B cell (primary cell): Measurements from ENCODE around the gene ING5. TPM values are rescaled to one million over a fixed set of nuclear protein-coding genes. Genes with fewer than 3 reads are reported as not detected.

Experiments used
- ATAC-seq: fragments of 200-7000 bp; cut with Tn5 transposase; one replicate; pipeline ENCODE4 v1.10.0; 2021; ENCODE audit warnings: low read depth, mild to moderate bottlenecking, moderate number of reproducible peaks, moderate library complexity
- CTCF ChIA-PET: fragments of 350-600 bp; sonication (Branson Sonifier 250); formaldehyde crosslinking; loops from one replicate; lab custom pipeline; 2021; ENCODE audit warnings: antibody characterized with exemption, inconsistent platforms; lab: Charles Lee
- POLR2A ChIA-PET: fragments of 350-600 bp; sonication (Branson Sonifier 250); formaldehyde crosslinking; loops from one replicate; lab custom pipeline; 2021; ENCODE audit warnings: antibody characterized with exemption; lab: Charles Lee
- DNase-seq: peaks from one replicate; pipeline ENCODE4 v3.0.0; 2013
- H2AFZ ChIP-seq: 2 replicates; pipeline ENCODE4 v1.6.1; 2012; ENCODE audit warnings: mild to moderate bottlenecking, low read depth, low read length; ENCODE audit not compliant: insufficient read depth, poor library complexity, severe bottlenecking
- H3K27ac ChIP-seq, 2 donors: 1 replicate in 1 of 2; 2 replicates in 1 of 2; pipeline ENCODE4 v1.5.1; 2012 to 2013; ENCODE audit warnings: low read length in 2 of 2, mild to moderate bottlenecking in 2 of 2, moderate library complexity in 1 of 2
- H3K27me3 ChIP-seq, 4 experiments: fragments of 200-600 bp in 1 of 4; sonication (generic) in 1 of 4; replicated peaks in 1 of 4; 1 replicate in 2 of 4; 2 replicates in 2 of 4; pipeline versions ENCODE4 v1.6.1 to v1.7.0; 2013 to 2016; ENCODE audit warnings: low read length in 3 of 4, mild to moderate bottlenecking in 2 of 4, mixed read lengths in 1 of 4, moderate library complexity in 1 of 4; ENCODE audit not compliant: insufficient read depth in 4 of 4, control insufficient read depth in 3 of 4; ENCODE audit errors: control extremely low read depth in 1 of 4
- H3K36me3 ChIP-seq, 2 experiments: replicated peaks in 1 of 2; 1 replicate in 1 of 2; 2 replicates in 1 of 2; pipeline versions ENCODE4 v1.6.1 to v1.7.1; 2013; ENCODE audit warnings: low read length in 1 of 2; ENCODE audit not compliant: insufficient read depth in 2 of 2, control insufficient read depth in 1 of 2; ENCODE audit errors: control extremely low read depth in 1 of 2, extremely low read depth in 1 of 2
- H3K4me1 ChIP-seq, 2 donors: fragments of 200-600 bp in 1 of 2; sonication (generic) in 1 of 2; 1 replicate in 1 of 2; 2 replicates in 1 of 2; pipeline versions ENCODE4 v1.5.1 to v1.6.1; 2013 to 2017; ENCODE audit warnings: low read length in 2 of 2; ENCODE audit not compliant: control insufficient read depth in 2 of 2, insufficient read depth in 2 of 2
- H3K4me2 ChIP-seq: replicated peaks from 2 replicates; pipeline ENCODE3; 2012; ENCODE audit warnings: mild to moderate bottlenecking, low read depth, low read length; ENCODE audit not compliant: poor library complexity, severe bottlenecking
- H3K4me3 ChIP-seq, 5 experiments: fragments of 200-600 bp in 1 of 5; sonication (generic) in 1 of 5; 1 replicate in 3 of 5; 2 replicates in 2 of 5; pipeline versions ENCODE4 v1.5.1 to v1.7.0; 2011 to 2016; ENCODE audit warnings: low read length in 4 of 5, mild to moderate bottlenecking in 4 of 5, low read depth in 2 of 5, control low read depth in 1 of 5, moderate library complexity in 1 of 5; ENCODE audit not compliant: insufficient read depth in 1 of 5; ENCODE audit errors: control extremely low read depth in 1 of 5, extremely low read depth in 1 of 5
- H3K79me2 ChIP-seq: fragments of 200-600 bp; sonication (generic); one replicate; pipeline ENCODE4 v1.6.0; 2016; ENCODE audit warnings: low read length; ENCODE audit not compliant: control insufficient read depth, insufficient read depth
- H3K9ac ChIP-seq: fragments of 200-600 bp; sonication (generic); 2 replicates; pipeline ENCODE4 v1.6.1; 2017; ENCODE audit warnings: mild to moderate bottlenecking, low read length, moderate library complexity
- H3K9me3 ChIP-seq, 3 donors: one replicate each; pipeline versions ENCODE4 v1.6.1 to v1.7.1; 2013; ENCODE audit warnings: low read length in 2 of 3; ENCODE audit not compliant: control insufficient read depth in 2 of 3, insufficient read depth in 1 of 3; ENCODE audit errors: control extremely low read depth in 1 of 3
- H4K20me1 ChIP-seq: 2 replicates; pipeline ENCODE4 v1.6.0; 2012; ENCODE audit warnings: mild to moderate bottlenecking, low read length; ENCODE audit not compliant: insufficient read depth, control insufficient read depth, poor library complexity, severe bottlenecking
- H3K27ac Mint-ChIP-seq: one replicate; pipeline ENCODE4 v1.8.0; 2021; ENCODE audit warnings: mixed read lengths
- H3K27me3 Mint-ChIP-seq: one replicate; pipeline ENCODE4 v1.8.0; 2021; ENCODE audit warnings: mixed read lengths
- H3K4me1 Mint-ChIP-seq: one replicate; pipeline ENCODE4 v1.8.0; 2021; ENCODE audit warnings: mixed read lengths
- H3K4me3 Mint-ChIP-seq: one replicate; pipeline ENCODE4 v1.8.0; 2021; ENCODE audit warnings: mixed read lengths
- H3K9me3 Mint-ChIP-seq: one replicate; pipeline ENCODE4 v1.8.0; 2022; ENCODE audit warnings: mixed read lengths; ENCODE audit not compliant: insufficient read depth
- CTCF ChIP-seq: fragments of 200-600 bp; IDR thresholded peaks from one replicate; pipeline ENCODE4 v1.8.0; 2022; ENCODE audit warnings: antibody characterized with exemption, mild to moderate bottlenecking
- EZH2 ChIP-seq: IDR thresholded peaks from 2 replicates; pipeline ENCODE4 v1.6.1; 2012; ENCODE audit warnings: borderline replicate concordance, low read depth, mild to moderate bottlenecking, moderate library complexity, low read length; ENCODE audit not compliant: insufficient read depth, poor library complexity, severe bottlenecking
- WGBS: methylation state at CpG from one replicate; pipeline ENCODE4 v1.1.5; 2013; ENCODE audit warnings: missing lambda C conversion rate; ENCODE audit not compliant: insufficient coverage; 5-methylcytosine and 5-hydroxymethylcytosine counted together
- intact Hi-C: fragments of 100-400 bp; cut with micrococcal nuclease; formaldehyde crosslinking; loops from one replicate; pipeline ENCODE4 v1.10.0; 2022
- polyA plus RNA-seq: library from polyadenylated mRNA; depleted of rRNA; stranded (reverse); fragments of >200 nt; gene quantifications from 2 replicates; pipeline ENCODE4 v1.2.3, GENCODE V29; 2012
- total RNA-seq, 2 donors: library from RNA; stranded (reverse); fragments of 120-200 nt in 1 of 2; gene quantifications; 1 replicate in 1 of 2; 2 replicates in 1 of 2; pipeline versions ENCODE4 v1.2.3 to v1.2.4, GENCODE V29; 2013 to 2022

ING5 gene
- total and polyA plus RNA-seq, 2 donors (not counting 1 experiment from before 2014, with no cell fraction given), result 70.7 to 82.9 TPM

- ChIA-PET POLR2A (interaction anchor here (0.6 kb wide), 1 partner anchor 65 kb away, joined by 5 read pairs; no protein-coding TSS in a partner anchor), CTCF (no interaction called here)
- Mint-ChIP-seq H3K27me3 (no peaks in the 10 kb centered on the region), H3K9me3 (no peaks in the 10 kb centered on the region), H3K4me1 (peaks cover 9% of the 10 kb centered on the region), H3K27ac (peak overlapping the region; percentile 35), H3K4me3 (peak overlapping the region; percentile 67)
- peaks cover 0 to 12% (median 0%) of the 10 kb centered on the region in 4 experiments for H3K27me3 ChIP-seq
- no peak overlapping the region for H3K27ac ChIP-seq
- H3K4me3 ChIP-seq, result no peak overlapping the region
- peak; percentile 5 for ATAC-seq
- no peak for DNase-seq
- H3K9me3 ChIP-seq, result no peaks in the 10 kb centered on the region
- H2AFZ ChIP-seq, result no peak overlapping the region
- intact Hi-C loops, result no loop called here
- no peaks in the 10 kb centered on the region for H3K36me3 ChIP-seq
- H3K4me1 ChIP-seq, result peaks cover 0 to 15% of the 10 kb centered on the region in 2 donors
- WGBS, result 95% methylated on average over 35 of the region's 38 CpGs
- H3K9ac ChIP-seq, result no peak overlapping the region
- H3K79me2 ChIP-seq, result no peaks in the 10 kb centered on the region
- TF ChIP-seq CTCF, result no peak
- TF ChIP-seq EZH2, result no peak
- no peaks in the 10 kb centered on the region for H4K20me1 ChIP-seq
- no peak overlapping the region for H3K4me2 ChIP-seq
Measured at GRCh38 chr2:241771286-241772062, 69.6 kb downstream of the ING5 start.

GRCh38 chr2:241772063-241772499 lies 70.2 kb downstream of the ING5 start:
- CTCF ChIA-PET, result no interaction called here

More at GRCh38 chr2:241772063-241772499, 70.2 kb downstream of the ING5 start:
- intact Hi-C loops, result no loop called here
- H3K4me2 ChIP-seq, result no peak overlapping the region
- POLR2A ChIA-PET, result no interaction called here
- no peak for TF ChIP-seq EZH2
- ATAC-seq, result peak; percentile 21
- H3K4me1 ChIP-seq, result peaks cover 0 to 15% of the 10 kb centered on the region in 2 donors
- peak; percentile 66 for DNase-seq
- H4K20me1 ChIP-seq, result no peaks in the 10 kb centered on the region
- Mint-ChIP-seq H3K9me3 (no peaks in the 10 kb centered on the region), H3K27me3 (peaks cover 2% of the 10 kb centered on the region), H3K27ac (peak overlapping the region; percentile 35), H3K4me1 (peaks cover 9% of the 10 kb centered on the region), H3K4me3 (peak overlapping the region; percentile 67)
- no peak overlapping the region for H2AFZ ChIP-seq
- no peak overlapping the region for H3K4me3 ChIP-seq
- H3K27ac ChIP-seq, result no peak overlapping the region
- H3K27me3 ChIP-seq, result peaks cover 0 to 13% (median 0%) of the 10 kb centered on the region in 4 experiments
- H3K9me3 ChIP-seq, result no peaks in the 10 kb centered on the region
- no CpG with 5 or more reads among the region's 9 CpGs for WGBS
- H3K79me2 ChIP-seq, result no peaks in the 10 kb centered on the region
- no peaks in the 10 kb centered on the region for H3K36me3 ChIP-seq
- no peak overlapping the region for H3K9ac ChIP-seq
